ENCODE results near the gene BPIFB2.

DNA sequence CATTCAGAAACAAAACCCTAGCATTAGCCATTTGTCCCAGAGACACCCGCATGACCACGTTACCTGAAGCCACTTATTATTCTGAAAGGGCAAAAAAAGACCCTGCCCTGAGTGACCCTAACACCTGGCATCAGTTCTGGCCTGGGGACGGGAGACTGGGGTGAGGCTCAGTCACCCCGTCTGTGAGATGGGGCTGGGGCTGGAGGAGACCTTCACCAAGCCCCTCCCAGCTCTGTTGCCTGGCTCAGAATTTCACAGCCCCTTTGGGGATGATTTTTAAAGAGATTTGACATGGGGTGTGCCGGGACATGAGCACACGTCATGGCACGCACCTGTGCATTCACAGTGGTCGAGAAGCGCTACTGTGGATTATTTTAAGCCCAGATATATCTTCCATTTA, 22.6 kb downstream of the BPIFB2 start:
- TF ChIP-seq, protein P1, sequence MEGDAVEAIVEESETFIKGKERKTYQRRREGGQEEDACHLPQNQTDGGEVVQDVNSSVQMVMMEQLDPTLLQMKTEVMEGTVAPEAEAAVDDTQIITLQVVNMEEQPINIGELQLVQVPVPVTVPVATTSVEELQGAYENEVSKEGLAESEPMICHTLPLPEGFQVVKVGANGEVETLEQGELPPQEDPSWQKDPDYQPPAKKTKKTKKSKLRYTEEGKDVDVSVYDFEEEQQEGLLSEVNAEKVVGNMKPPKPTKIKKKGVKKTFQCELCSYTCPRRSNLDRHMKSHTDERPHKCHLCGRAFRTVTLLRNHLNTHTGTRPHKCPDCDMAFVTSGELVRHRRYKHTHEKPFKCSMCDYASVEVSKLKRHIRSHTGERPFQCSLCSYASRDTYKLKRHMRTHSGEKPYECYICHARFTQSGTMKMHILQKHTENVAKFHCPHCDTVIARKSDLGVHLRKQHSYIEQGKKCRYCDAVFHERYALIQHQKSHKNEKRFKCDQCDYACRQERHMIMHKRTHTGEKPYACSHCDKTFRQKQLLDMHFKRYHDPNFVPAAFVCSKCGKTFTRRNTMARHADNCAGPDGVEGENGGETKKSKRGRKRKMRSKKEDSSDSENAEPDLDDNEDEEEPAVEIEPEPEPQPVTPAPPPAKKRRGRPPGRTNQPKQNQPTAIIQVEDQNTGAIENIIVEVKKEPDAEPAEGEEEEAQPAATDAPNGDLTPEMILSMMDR (IDR thresholded peaks at IDR 0.05): no peak
- no peak for TF ChIP-seq POLR2A (IDR thresholded peaks at IDR 0.05)
- TF ChIP-seq EP300 (IDR thresholded peaks at IDR 0.05): no peak
